HepG2 (cell line): ENCODE results near the gene GPS2. TPM values are rescaled to one million over a fixed set of nuclear protein-coding genes. Genes with fewer than 3 reads are reported as not detected.

Experiments
- CC2D1A ChIP-seq: sonication (generic); formaldehyde crosslinking; IDR thresholded peaks from 2 replicates; pipeline ENCODE4 v1.8.1; 2023; ENCODE audit warnings: mild to moderate bottlenecking, missing genetic modification reagents
- CSRNP2 ChIP-seq: sonication (generic); formaldehyde crosslinking; conservative IDR thresholded peaks from 2 replicates; pipeline ENCODE4 v1.8.0; 2022; ENCODE audit warnings: low read depth, missing genetic modification reagents
- HOXA7 ChIP-seq: sonication (generic); formaldehyde crosslinking; IDR thresholded peaks from 2 replicates; pipeline ENCODE4 v1.8.1; 2022; ENCODE audit warnings: mild to moderate bottlenecking, missing genetic modification reagents, moderate library complexity
- IKZF4 ChIP-seq: sonication (generic); formaldehyde crosslinking; IDR thresholded peaks from 2 replicates; pipeline ENCODE4 v1.5.1; 2020; ENCODE audit warnings: borderline replicate concordance, mild to moderate bottlenecking, low read depth, missing genetic modification reagents; ENCODE audit errors: not compliant biosample characterization
- KDM3A ChIP-seq: IDR thresholded peaks from 2 replicates; pipeline ENCODE4 v1.6.1; 2018; ENCODE audit warnings: low read depth, missing compliant biosample characterization
- LCORL ChIP-seq, 2 experiments: fragments of 450-650 bp in 1 of 2; sonication (generic) in 1 of 2; formaldehyde crosslinking in 1 of 2; IDR thresholded peaks; 2 replicates each; pipeline versions ENCODE4 v1.5.0 to v1.6.1; 2017 to 2020; ENCODE audit warnings: antibody characterized with exemption in 1 of 2, missing genetic modification reagents in 1 of 2
- MAZ ChIP-seq, 2 experiments: sonication (generic) in 1 of 2; formaldehyde crosslinking in 1 of 2; IDR thresholded peaks; 2 replicates each; pipeline versions ENCODE4 v1.5.0 to v1.6.1; 2012 to 2020; ENCODE audit warnings: low read depth in 2 of 2, mild to moderate bottlenecking in 2 of 2, borderline replicate concordance in 1 of 2, improper control_type of control experiment in 1 of 2, low read length in 1 of 2, missing genetic modification reagents in 1 of 2, moderate library complexity in 1 of 2
- MTF2 ChIP-seq: sonication (generic); formaldehyde crosslinking; IDR thresholded peaks from 2 replicates; pipeline ENCODE4 v1.5.0; 2020; ENCODE audit warnings: missing genetic modification reagents, borderline replicate concordance
- NCOA2 ChIP-seq: sonication (generic); formaldehyde crosslinking; IDR thresholded peaks from 2 replicates; pipeline ENCODE4 v1.8.0; 2022; ENCODE audit warnings: inconsistent platforms
- NFE2L2 ChIP-seq: fragments of 150-350 bp; IDR thresholded peaks from 2 replicates; pipeline ENCODE4 v1.6.1; 2014; ENCODE audit warnings: low read length
- RARA ChIP-seq: IDR thresholded peaks from 2 replicates; pipeline ENCODE4 v1.6.1; 2016; ENCODE audit warnings: missing genetic modification reagents, missing compliant biosample characterization
- RBAK ChIP-seq: sonication (generic); formaldehyde crosslinking; IDR thresholded peaks from 2 replicates; pipeline ENCODE4 v1.5.1; 2020; ENCODE audit warnings: mild to moderate bottlenecking, missing genetic modification reagents
- RBFOX2 ChIP-seq: fragments of 200-400 bp; formaldehyde crosslinking; IDR thresholded peaks from 2 replicates; pipeline ENCODE4 v1.6.1; 2017; ENCODE audit warnings: low read depth, mild to moderate bottlenecking, low read length
- SOX13 ChIP-seq, 3 experiments: fragments of 450-650 bp in 1 of 3; sonication (generic) in 1 of 3; formaldehyde crosslinking in 1 of 3; IDR thresholded peaks in 2 of 3; conservative IDR thresholded peaks in 1 of 3; 2 replicates each; pipeline versions ENCODE4 v1.5.0 to v1.6.1; 2016 to 2020; ENCODE audit warnings: antibody characterized with exemption in 1 of 3, mild to moderate bottlenecking in 1 of 3, missing compliant biosample characterization in 1 of 3, missing genetic modification reagents in 1 of 3, moderate library complexity in 1 of 3
- ZNF296 ChIP-seq: sonication (generic); formaldehyde crosslinking; conservative IDR thresholded peaks from 2 replicates; pipeline ENCODE4 v1.5.0; 2020; ENCODE audit warnings: mild to moderate bottlenecking, missing genetic modification reagents
- ZNF3 ChIP-seq: IDR thresholded peaks from 2 replicates; pipeline ENCODE4 v1.7.0; 2017; ENCODE audit warnings: inconsistent platforms
- ZNF75D ChIP-seq: sonication (generic); formaldehyde crosslinking; IDR thresholded peaks from 2 replicates; pipeline ENCODE4 v1.8.1; 2023; ENCODE audit warnings: missing genetic modification reagents, mild to moderate bottlenecking, borderline replicate concordance
- polyA plus RNA-seq, 8 experiments: library from polyadenylated mRNA; depleted of rRNA in 3 of 8; stranded (reverse) in 7 of 8; unstranded in 1 of 8; fragments of >200 nt; fragmentation: Illumina TruSeq in 4 of 8; extraction: Trizol in 4 of 8; gene quantifications; 2 replicates each; pipeline versions ENCODE4 v1.2.1 to v1.2.3, GENCODE V29; 2011 to 2016; ENCODE audit warnings: low read depth in 4 of 8, missing spikeins in 1 of 8, mixed read lengths in 1 of 8; ENCODE audit not compliant: insufficient read depth in 1 of 8
- total RNA-seq, 5 experiments: library from RNA; depleted of rRNA; stranded (reverse); fragments of >200 nt; fragmentation: Illumina TruSeq; extraction: Trizol; gene quantifications; 2 replicates each; pipeline ENCODE4 v1.2.3, GENCODE V29; 2016; ENCODE audit warnings: low read depth in 1 of 5
- TF ChIP-seq, protein P1 (sequence below): sonication (generic); formaldehyde crosslinking; IDR thresholded peaks from 2 replicates; pipeline ENCODE4 v1.4.0; 2020; ENCODE audit warnings: missing genetic modification reagents
- TF ChIP-seq, protein P2 (sequence below): sonication (generic); formaldehyde crosslinking; IDR thresholded peaks from 2 replicates; pipeline ENCODE4 v1.9.0; 2021; ENCODE audit warnings: missing genetic modification reagents, borderline replicate concordance
- TF ChIP-seq, protein P3 (sequence below): fragments of 450-650 bp; IDR thresholded peaks from 2 replicates; pipeline ENCODE4 v1.6.1; 2017; ENCODE audit warnings: mild to moderate bottlenecking

Gene GPS2
- total and polyA plus RNA-seq, 2 of the 13 experiments (the other 11 are each of a cell fraction or from before 2014, with no cell fraction given), result 58.0 to 59.4 TPM

- no peak for TF ChIP-seq LCORL (IDR thresholded peaks at IDR 0.05)
- no peak for TF ChIP-seq LCORL (CRISPR knock-in tag; IDR thresholded peaks at IDR 0.05)
- TF ChIP-seq, protein P1, sequence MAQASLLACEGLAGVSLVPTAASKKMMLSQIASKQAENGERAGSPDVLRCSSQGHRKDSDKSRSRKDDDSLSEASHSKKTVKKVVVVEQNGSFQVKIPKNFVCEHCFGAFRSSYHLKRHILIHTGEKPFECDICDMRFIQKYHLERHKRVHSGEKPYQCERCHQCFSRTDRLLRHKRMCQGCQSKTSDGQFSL, result 0 out of 2 replicates have a peak, but pooled peaks have one; percentile 36
- no peak for TF ChIP-seq MTF2 (CRISPR knock-in tag)
- no peak for TF ChIP-seq IKZF4 (CRISPR knock-in tag)
- TF ChIP-seq ZNF296 (CRISPR knock-in tag), result 0 out of 2 replicates have a peak, but pooled peaks have one; percentile 42
- no peak for TF ChIP-seq ZNF3
- TF ChIP-seq, protein P2, sequence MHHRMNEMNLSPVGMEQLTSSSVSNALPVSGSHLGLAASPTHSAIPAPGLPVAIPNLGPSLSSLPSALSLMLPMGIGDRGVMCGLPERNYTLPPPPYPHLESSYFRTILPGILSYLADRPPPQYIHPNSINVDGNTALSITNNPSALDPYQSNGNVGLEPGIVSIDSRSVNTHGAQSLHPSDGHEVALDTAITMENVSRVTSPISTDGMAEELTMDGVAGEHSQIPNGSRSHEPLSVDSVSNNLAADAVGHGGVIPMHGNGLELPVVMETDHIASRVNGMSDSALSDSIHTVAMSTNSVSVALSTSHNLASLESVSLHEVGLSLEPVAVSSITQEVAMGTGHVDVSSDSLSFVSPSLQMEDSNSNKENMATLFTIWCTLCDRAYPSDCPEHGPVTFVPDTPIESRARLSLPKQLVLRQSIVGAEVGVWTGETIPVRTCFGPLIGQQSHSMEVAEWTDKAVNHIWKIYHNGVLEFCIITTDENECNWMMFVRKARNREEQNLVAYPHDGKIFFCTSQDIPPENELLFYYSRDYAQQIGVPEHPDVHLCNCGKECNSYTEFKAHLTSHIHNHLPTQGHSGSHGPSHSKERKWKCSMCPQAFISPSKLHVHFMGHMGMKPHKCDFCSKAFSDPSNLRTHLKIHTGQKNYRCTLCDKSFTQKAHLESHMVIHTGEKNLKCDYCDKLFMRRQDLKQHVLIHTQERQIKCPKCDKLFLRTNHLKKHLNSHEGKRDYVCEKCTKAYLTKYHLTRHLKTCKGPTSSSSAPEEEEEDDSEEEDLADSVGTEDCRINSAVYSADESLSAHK (CRISPR knock-in tag), result 0 out of 2 replicates have a peak, but pooled peaks have one; percentile 82
- TF ChIP-seq CSRNP2 (CRISPR knock-in tag), result no peak
- TF ChIP-seq HOXA7 (CRISPR knock-in tag), result no peak
- TF ChIP-seq SOX13 (IDR thresholded peaks at IDR 0.05), result no peak
- TF ChIP-seq SOX13 (CRISPR knock-in tag; conservative IDR thresholded peaks at IDR 0.05 in 1 of 2, IDR thresholded peaks at IDR 0.05 in 1 of 2), result 0 out of 4 replicates have a peak, but pooled peaks of 1 of the 2 experiments have one; percentile 26
- TF ChIP-seq KDM3A (CRISPR knock-in tag), result peak; percentile 61; the same call in 1 of the 2 replicates
- TF ChIP-seq RBFOX2, result peak; percentile 97
- no peak for TF ChIP-seq ZNF75D (CRISPR knock-in tag)
- 0 out of 2 replicates have a peak, but pooled peaks have one; percentile 24 for TF ChIP-seq RARA
- no peak for TF ChIP-seq RBAK (CRISPR knock-in tag)
- no peak for TF ChIP-seq CC2D1A
- TF ChIP-seq MAZ (IDR thresholded peaks at IDR 0.05; ENCODE audit: borderline replicate concordance, low read depth, low read length), result no peak
- 0 out of 2 replicates have a peak, but pooled peaks have one; percentile 52 for TF ChIP-seq MAZ (CRISPR knock-in tag; IDR thresholded peaks at IDR 0.05; ENCODE audit: low read depth)
- TF ChIP-seq NFE2L2, result no peak
- peak; percentile 53; the same call in 1 of the 2 replicates for TF ChIP-seq NCOA2 (CRISPR knock-in tag)
- TF ChIP-seq, protein P3, sequence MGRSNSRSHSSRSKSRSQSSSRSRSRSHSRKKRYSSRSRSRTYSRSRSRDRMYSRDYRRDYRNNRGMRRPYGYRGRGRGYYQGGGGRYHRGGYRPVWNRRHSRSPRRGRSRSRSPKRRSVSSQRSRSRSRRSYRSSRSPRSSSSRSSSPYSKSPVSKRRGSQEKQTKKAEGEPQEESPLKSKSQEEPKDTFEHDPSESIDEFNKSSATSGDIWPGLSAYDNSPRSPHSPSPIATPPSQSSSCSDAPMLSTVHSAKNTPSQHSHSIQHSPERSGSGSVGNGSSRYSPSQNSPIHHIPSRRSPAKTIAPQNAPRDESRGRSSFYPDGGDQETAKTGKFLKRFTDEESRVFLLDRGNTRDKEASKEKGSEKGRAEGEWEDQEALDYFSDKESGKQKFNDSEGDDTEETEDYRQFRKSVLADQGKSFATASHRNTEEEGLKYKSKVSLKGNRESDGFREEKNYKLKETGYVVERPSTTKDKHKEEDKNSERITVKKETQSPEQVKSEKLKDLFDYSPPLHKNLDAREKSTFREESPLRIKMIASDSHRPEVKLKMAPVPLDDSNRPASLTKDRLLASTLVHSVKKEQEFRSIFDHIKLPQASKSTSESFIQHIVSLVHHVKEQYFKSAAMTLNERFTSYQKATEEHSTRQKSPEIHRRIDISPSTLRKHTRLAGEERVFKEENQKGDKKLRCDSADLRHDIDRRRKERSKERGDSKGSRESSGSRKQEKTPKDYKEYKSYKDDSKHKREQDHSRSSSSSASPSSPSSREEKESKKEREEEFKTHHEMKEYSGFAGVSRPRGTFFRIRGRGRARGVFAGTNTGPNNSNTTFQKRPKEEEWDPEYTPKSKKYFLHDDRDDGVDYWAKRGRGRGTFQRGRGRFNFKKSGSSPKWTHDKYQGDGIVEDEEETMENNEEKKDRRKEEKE, result no peak
These were observed at the start of gene GPS2 (continued) for GRCh38 chr17:7314719-7315569.
